ENCODE results near the gene MST1R.

- TF ChIP-seq EZH2phosphoT487 (IDR thresholded peaks at IDR 0.05; ENCODE audit: insufficient read depth, low read depth) (no peak), EZH2 (IDR thresholded peaks at IDR 0.05; ENCODE audit: insufficient read depth, poor library complexity, severe bottlenecking) (no peak)
Measured at GRCh38 chr3:49880581-49881315, 22.9 kb downstream of the MST1R start.
